ENCODE data around the gene TEX38.
"Not testable (repeated sequence)": the region's sequence is repeated elsewhere in the genome, so short reads cannot be mapped to it uniquely, and the experiment has no call there.

DNA sequence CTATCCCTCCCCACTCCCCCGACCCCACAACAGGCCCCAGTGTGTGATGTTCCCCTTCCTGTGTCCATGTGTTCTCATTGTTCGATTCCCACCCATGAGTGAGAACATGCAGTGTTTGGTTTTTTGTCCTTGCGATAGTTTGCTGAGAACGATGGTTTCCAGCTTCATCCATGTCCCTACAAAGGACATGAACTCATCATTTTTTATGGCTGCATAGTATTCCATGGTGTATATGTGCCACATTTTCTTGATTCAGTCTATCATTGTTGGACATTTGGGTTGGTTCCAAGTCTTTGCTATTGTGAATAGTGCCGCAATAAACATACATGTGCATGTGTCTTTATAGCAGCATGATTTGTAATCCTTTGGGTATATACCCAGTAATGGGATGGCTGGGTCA is 8.7 kb upstream of the TEX38 start:
- TF ChIP-seq CTCF, POLR2AphosphoS5, EP300, POLR2A (IDR thresholded peaks at IDR 0.05): not testable (repeated sequence)
